Measurements from ENCODE around the gene NEK4. TPM values are rescaled to one million over a fixed set of nuclear protein-coding genes. Genes with fewer than 3 reads are reported as not detected.

The NEK4 gene
- total and polyA plus RNA-seq, 2 donors (not counting 1 experiment from before 2014, with no cell fraction given), result 9.0 to 33.8 TPM

DNA sequence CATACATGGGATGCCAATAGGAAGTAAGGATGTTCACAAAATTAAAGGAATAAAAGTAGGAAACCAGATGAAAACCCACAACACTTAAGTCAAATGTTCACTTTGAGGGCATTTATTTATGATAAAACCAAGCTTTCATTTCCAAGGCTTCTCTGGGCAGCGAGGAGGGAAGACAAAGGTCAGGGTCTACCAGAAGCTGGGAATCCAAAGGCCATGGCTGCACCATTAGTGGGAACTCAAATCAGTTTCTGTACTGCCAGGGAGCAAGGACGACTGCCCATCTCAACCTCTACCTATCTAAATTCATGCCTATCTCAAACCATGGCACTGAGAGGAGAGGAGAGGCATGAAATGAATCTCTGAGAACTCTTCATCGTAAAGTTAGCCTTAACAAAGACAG lies 107.6 kb downstream of the NEK4 start:
- POLR2A ChIA-PET, result no interaction called here

DNA sequence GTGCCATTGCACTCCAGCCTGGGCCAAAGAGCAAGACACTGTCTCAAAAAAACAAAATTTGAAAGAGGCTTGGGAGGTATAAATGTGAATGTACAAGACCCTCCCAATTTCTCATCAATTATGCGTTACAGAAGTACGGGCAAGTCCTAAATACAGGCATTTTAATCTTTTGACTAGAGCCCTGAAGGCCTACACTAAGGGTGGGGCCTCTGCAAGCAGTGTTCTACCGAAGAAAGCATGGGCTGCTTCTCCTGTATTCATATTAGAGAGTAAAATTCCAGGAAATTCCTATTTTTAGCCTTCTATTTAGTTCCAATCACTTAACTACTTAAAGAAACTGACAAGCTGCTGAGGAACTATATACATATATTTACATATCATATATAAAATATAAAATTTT lies 110.7 kb downstream of the NEK4 start:
- Histone ChIP-seq H3K4me3 (ENCODE audit: control extremely low read depth in 1 of 5, extremely low read depth in 1 of 5, insufficient read depth in 1 of 5, low read depth in 2 of 5, low read length in 4 of 5) (no peak overlapping the region), H3K27ac (ENCODE audit: low read length in 2 of 2) (no peak overlapping the region), H3K4me1 (ENCODE audit: control insufficient read depth in 2 of 2, insufficient read depth in 2 of 2, low read length in 2 of 2) (no peaks in the 10 kb centered on the region), H3K79me2 (ENCODE audit: control insufficient read depth, insufficient read depth, low read length) (peaks cover 9% of the 10 kb centered on the region), H3K27me3 (replicated peaks in 1 of 4; ENCODE audit: control extremely low read depth in 1 of 4, control insufficient read depth in 3 of 4, insufficient read depth in 4 of 4, low read length in 3 of 4) (no peaks in the 10 kb centered on the region), H3K9ac (ENCODE audit: low read length) (no peak overlapping the region), H3K36me3 (replicated peaks in 1 of 2; ENCODE audit: control extremely low read depth in 1 of 2, control insufficient read depth in 1 of 2, extremely low read depth in 1 of 2, insufficient read depth in 2 of 2, low read length in 1 of 2) (peaks cover 22 to 65% of the 10 kb centered on the region in 2 experiments), H3K9me3 (ENCODE audit: control extremely low read depth in 1 of 3, control insufficient read depth in 2 of 3, insufficient read depth in 1 of 3, low read length in 2 of 3) (no peaks in the 10 kb centered on the region), H3K4me2 (replicated peaks; ENCODE audit: low read depth, low read length, poor library complexity, severe bottlenecking) (no peak overlapping the region), H4K20me1 (ENCODE audit: control insufficient read depth, insufficient read depth, low read length, poor library complexity, severe bottlenecking) (no peaks in the 10 kb centered on the region), H2AFZ (ENCODE audit: insufficient read depth, low read depth, low read length, poor library complexity, severe bottlenecking) (no peak overlapping the region)
- Mint-ChIP-seq H3K4me1 (no peaks in the 10 kb centered on the region), H3K9me3 (ENCODE audit: insufficient read depth) (no peaks in the 10 kb centered on the region), H3K4me3 (no peak overlapping the region), H3K27ac (no peak overlapping the region), H3K27me3 (no peaks in the 10 kb centered on the region)
- intact Hi-C loops (cut with micrococcal nuclease), result no loop called here
- ChIA-PET CTCF (no interaction called here), POLR2A (no interaction called here)
- TF ChIP-seq, protein P1, sequence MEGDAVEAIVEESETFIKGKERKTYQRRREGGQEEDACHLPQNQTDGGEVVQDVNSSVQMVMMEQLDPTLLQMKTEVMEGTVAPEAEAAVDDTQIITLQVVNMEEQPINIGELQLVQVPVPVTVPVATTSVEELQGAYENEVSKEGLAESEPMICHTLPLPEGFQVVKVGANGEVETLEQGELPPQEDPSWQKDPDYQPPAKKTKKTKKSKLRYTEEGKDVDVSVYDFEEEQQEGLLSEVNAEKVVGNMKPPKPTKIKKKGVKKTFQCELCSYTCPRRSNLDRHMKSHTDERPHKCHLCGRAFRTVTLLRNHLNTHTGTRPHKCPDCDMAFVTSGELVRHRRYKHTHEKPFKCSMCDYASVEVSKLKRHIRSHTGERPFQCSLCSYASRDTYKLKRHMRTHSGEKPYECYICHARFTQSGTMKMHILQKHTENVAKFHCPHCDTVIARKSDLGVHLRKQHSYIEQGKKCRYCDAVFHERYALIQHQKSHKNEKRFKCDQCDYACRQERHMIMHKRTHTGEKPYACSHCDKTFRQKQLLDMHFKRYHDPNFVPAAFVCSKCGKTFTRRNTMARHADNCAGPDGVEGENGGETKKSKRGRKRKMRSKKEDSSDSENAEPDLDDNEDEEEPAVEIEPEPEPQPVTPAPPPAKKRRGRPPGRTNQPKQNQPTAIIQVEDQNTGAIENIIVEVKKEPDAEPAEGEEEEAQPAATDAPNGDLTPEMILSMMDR (IDR thresholded peaks at IDR 0.05), result no peak
- TF ChIP-seq EZH2 (IDR thresholded peaks at IDR 0.05; ENCODE audit: borderline replicate concordance, insufficient read depth, low read depth, low read length, poor library complexity, severe bottlenecking), result no peak
- WGBS (ENCODE audit: insufficient coverage), result no CpG with 5 or more reads among the region's 3 CpGs
- DNase-seq (no peak), ATAC-seq (ENCODE audit: low read depth) (no peak)

More for the DNA sequence above, 107.6 kb downstream of the NEK4 start:
- Histone ChIP-seq H3K9me3 (ENCODE audit: control extremely low read depth in 1 of 3, control insufficient read depth in 2 of 3, insufficient read depth in 1 of 3, low read length in 2 of 3) (no peaks in the 10 kb centered on the region), H4K20me1 (ENCODE audit: control insufficient read depth, insufficient read depth, low read length, poor library complexity, severe bottlenecking) (no peaks in the 10 kb centered on the region), H3K9ac (ENCODE audit: low read length) (no peak overlapping the region), H3K4me3 (ENCODE audit: control extremely low read depth in 1 of 5, extremely low read depth in 1 of 5, insufficient read depth in 1 of 5, low read depth in 2 of 5, low read length in 4 of 5) (no peak overlapping the region), H3K79me2 (ENCODE audit: control insufficient read depth, insufficient read depth, low read length) (peaks cover 15% of the 10 kb centered on the region), H3K4me1 (ENCODE audit: control insufficient read depth in 2 of 2, insufficient read depth in 2 of 2, low read length in 2 of 2) (no peaks in the 10 kb centered on the region), H3K36me3 (replicated peaks in 1 of 2; ENCODE audit: control extremely low read depth in 1 of 2, control insufficient read depth in 1 of 2, extremely low read depth in 1 of 2, insufficient read depth in 2 of 2, low read length in 1 of 2) (peaks cover 12 to 58% of the 10 kb centered on the region in 2 experiments), H3K27me3 (replicated peaks in 1 of 4; ENCODE audit: control extremely low read depth in 1 of 4, control insufficient read depth in 3 of 4, insufficient read depth in 4 of 4, low read length in 3 of 4) (no peaks in the 10 kb centered on the region), H3K4me2 (replicated peaks; ENCODE audit: low read depth, low read length, poor library complexity, severe bottlenecking) (no peak overlapping the region), H3K27ac (ENCODE audit: low read length in 2 of 2) (no peak overlapping the region), H2AFZ (ENCODE audit: insufficient read depth, low read depth, low read length, poor library complexity, severe bottlenecking) (no peak overlapping the region)
- no peaks in the 10 kb centered on the region for H3K27me3 Mint-ChIP-seq
- no peak for TF ChIP-seq EZH2 (IDR thresholded peaks at IDR 0.05; ENCODE audit: borderline replicate concordance, insufficient read depth, low read depth, low read length, poor library complexity, severe bottlenecking)
- TF ChIP-seq, protein P1 (IDR thresholded peaks at IDR 0.05), result no peak
- DNase-seq, result no peak
- no peaks in the 10 kb centered on the region for H3K4me1 Mint-ChIP-seq
- ATAC-seq (ENCODE audit: low read depth), result no peak
- H3K4me3 Mint-ChIP-seq, result no peak overlapping the region
- CTCF ChIA-PET, result no interaction called here
- intact Hi-C loops (cut with micrococcal nuclease), result no loop called here
- H3K27ac Mint-ChIP-seq, result no peak overlapping the region
- WGBS (ENCODE audit: insufficient coverage), result 90% methylated on average over 2 of the region's 3 CpGs
- H3K9me3 Mint-ChIP-seq (ENCODE audit: insufficient read depth), result no peaks in the 10 kb centered on the region

Small RNA genes lying within 50 kb of the gene (small RNA-seq; reads per million reads assigned to genes)
- not detected for gene AC006254.2 (ENCODE audit: insufficient read length, low read depth, low replicate concordance)
- 5,453 reads per million, percentile 99 among the genes with 10 or more reads in this experiment for gene RF00569 (ENCODE audit: insufficient read length, low read depth, low replicate concordance)
- not detected for gene RF01183 (ENCODE audit: insufficient read length, low read depth, low replicate concordance)
- not detected for gene SNORD19 (ENCODE audit: insufficient read length, low read depth, low replicate concordance)
- gene SNORD19B (ENCODE audit: insufficient read length, low read depth, low replicate concordance), result not detected
- gene SNORD69 (ENCODE audit: insufficient read length, low read depth, low replicate concordance), result 8,240 reads per million, percentile 99 among the genes with 10 or more reads in this experiment

Other genes with a start within 250 kb of the NEK4 start
- 8.1 and 11.2 TPM in 2 replicates for gene NT5DC2, start 237.1 kb downstream of the NEK4 start, total RNA-seq
- 11.9 and 19.0 TPM in 2 replicates for gene NT5DC2, start 237.1 kb downstream of the NEK4 start, polyA plus RNA-seq
- gene UQCC5, start 234.3 kb downstream of the NEK4 start, total RNA-seq, result 10.3 and 16.4 TPM in 2 replicates
- 1.1 and 1.5 TPM in 2 replicates for gene UQCC5, start 234.3 kb downstream of the NEK4 start, polyA plus RNA-seq
- 81.1 and 85.9 TPM in 2 replicates for gene PBRM1, start 85.0 kb downstream of the NEK4 start, total RNA-seq
- gene PBRM1, start 85.0 kb downstream of the NEK4 start, polyA plus RNA-seq, result 16.8 and 26.9 TPM in 2 replicates
- gene GNL3, start 84.9 kb downstream of the NEK4 start, total RNA-seq, result 67.3 and 68.5 TPM in 2 replicates
- gene GNL3, start 84.9 kb downstream of the NEK4 start, polyA plus RNA-seq, result 32.6 and 41.7 TPM in 2 replicates
- 28.7 and 32.5 TPM in 2 replicates for gene GLT8D1, start 65.1 kb downstream of the NEK4 start, total RNA-seq
- gene GLT8D1, start 65.1 kb downstream of the NEK4 start, polyA plus RNA-seq, result 22.9 and 28.1 TPM in 2 replicates
- 54.3 and 64.5 TPM in 2 replicates for gene SPCS1, start 64.8 kb downstream of the NEK4 start, total RNA-seq
- 82.2 and 129 TPM in 2 replicates for gene SPCS1, start 64.8 kb downstream of the NEK4 start, polyA plus RNA-seq
- 0.53 TPM in 1 of 2 replicates, not detected in the other for gene ITIH1, start 6.7 kb upstream of the NEK4 start, total RNA-seq
- 1.5 and 2.0 TPM in 2 replicates for gene ITIH1, start 6.7 kb upstream of the NEK4 start, polyA plus RNA-seq
- gene ITIH3, start 23.9 kb upstream of the NEK4 start, total RNA-seq, result not detected in 2 replicates
- not detected in 2 replicates for gene ITIH3, start 23.9 kb upstream of the NEK4 start, polyA plus RNA-seq
- 38.5 and 38.7 TPM in 2 replicates for gene ITIH4, start 59.7 kb upstream of the NEK4 start, total RNA-seq
- gene ITIH4, start 59.7 kb upstream of the NEK4 start, polyA plus RNA-seq, result 21.5 and 34.3 TPM in 2 replicates
- gene MUSTN1, start 64.1 kb upstream of the NEK4 start, total RNA-seq, result 0.79 and 5.1 TPM in 2 replicates
- gene MUSTN1, start 64.1 kb upstream of the NEK4 start, polyA plus RNA-seq, result 8.3 and 11.2 TPM in 2 replicates
- 37.7 and 38.4 TPM in 2 replicates for gene STIMATE, start 126.6 kb upstream of the NEK4 start, total RNA-seq
- gene STIMATE, start 126.6 kb upstream of the NEK4 start, polyA plus RNA-seq, result 18.6 and 24.6 TPM in 2 replicates

All from B cell (primary cell).